ENCODE measurements around the gene OR12D2.
"Not testable (repeated sequence)": the region's sequence is repeated elsewhere in the genome, so short reads cannot be mapped to it uniquely, and the experiment has no call there.

Gene OR12D2, protein sequence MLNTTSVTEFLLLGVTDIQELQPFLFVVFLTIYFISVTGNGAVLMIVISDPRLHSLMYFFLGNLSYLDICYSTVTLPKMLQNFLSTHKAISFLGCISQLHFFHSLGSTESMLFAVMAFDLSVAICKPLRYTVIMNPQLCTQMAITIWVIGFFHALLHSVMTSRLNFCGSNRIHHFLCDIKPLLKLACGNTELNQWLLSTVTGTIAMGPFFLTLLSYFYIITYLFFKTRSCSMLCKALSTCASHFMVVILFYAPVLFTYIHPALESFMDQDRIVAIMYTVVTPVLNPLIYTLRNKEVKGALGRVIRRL

GRCh38 chr6:29395331-29395730 is at the start of gene OR12D2:
OR12D2 (plus strand) TSS chr6:29395631; CDS start chr6:29396700, 1,069 bp downstream.
- DNase-seq, result no peak

DNA sequence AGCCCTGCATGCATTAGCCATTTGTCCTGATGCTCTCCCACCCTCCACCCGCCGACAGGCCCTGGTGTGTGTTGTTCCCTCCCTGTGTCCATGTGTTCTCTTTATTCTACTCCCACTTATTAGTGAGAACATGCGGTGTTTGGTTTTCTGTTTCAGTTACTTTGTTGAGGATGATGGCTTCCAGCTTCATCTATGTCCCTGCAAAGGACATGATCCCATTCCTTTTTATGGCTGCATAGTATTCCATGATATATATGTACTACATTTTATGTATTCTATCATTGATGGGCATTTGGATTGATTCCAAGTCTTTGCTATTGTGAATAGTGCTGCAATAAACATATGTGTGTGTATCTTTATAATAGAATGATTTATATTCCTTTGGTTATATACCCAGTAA is 46.1 kb upstream of the OR12D2 start:
- not testable (repeated sequence) for DNase-seq

- DNase-seq, result no peak
Observed at GRCh38 chr6:29354980-29355379, 40.5 kb upstream of the OR12D2 start.

DNA sequence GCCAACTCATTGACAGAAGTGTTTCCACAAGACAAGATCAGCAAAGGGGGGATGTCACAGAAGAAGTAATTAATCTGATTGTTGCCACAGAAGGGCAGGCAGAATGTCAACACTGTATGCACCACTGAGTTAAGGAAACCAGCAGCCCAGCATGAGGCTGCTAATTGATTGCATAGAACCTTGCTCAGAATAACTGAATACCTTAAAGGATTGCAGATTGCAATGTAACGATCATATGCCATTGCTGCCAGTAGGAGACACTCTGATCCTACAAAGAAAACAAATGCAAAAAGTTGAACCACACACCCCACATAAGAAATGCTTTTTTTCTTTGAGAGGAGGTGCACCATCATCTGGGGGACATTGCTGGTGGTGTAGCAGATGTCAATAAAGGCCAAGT is 39.8 kb upstream of the OR12D2 start:
- DNase-seq, result no peak

- DNase-seq, result no peak
Observed at GRCh38 chr6:29368765-29369164, 26.7 kb upstream of the OR12D2 start, which contains the start of gene OR5V1. OR5V1 (minus strand) TSS chr6:29368865; CDS start chr6:29356195, 12,670 bp downstream.

DNA sequence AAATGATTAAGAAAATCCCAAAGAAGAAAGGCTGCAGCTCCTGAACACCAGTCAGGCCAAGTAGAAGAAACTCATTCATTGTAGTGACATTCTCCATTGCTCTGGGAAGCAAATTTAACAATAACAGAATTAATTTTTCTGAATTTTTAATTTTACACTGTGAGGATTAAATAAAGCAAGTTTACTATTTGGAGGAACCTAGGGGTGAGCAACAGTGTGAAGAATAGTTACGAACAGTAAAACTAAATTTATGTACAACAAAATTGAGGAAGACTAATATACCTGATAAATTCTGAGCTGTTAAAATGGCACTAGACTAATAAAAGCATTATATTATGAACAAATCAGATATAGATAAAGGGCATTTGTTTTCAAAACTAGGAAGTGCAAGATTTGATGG is 20.2 kb upstream of the OR12D2 start, which contains the start of gene OR12D3:
OR12D3 (minus strand) TSS at position 101 of the 400 bp plus-strand sequence; CDS start at position 97, 4 bp downstream.
- DNase-seq, result no peak

- no peak for DNase-seq
Observed at GRCh38 chr6:29376003-29376402, 19.4 kb upstream of the OR12D2 start.

- no peak for DNase-seq
Observed at GRCh38 chr6:29388533-29388932, 6.9 kb upstream of the OR12D2 start.

DNA sequence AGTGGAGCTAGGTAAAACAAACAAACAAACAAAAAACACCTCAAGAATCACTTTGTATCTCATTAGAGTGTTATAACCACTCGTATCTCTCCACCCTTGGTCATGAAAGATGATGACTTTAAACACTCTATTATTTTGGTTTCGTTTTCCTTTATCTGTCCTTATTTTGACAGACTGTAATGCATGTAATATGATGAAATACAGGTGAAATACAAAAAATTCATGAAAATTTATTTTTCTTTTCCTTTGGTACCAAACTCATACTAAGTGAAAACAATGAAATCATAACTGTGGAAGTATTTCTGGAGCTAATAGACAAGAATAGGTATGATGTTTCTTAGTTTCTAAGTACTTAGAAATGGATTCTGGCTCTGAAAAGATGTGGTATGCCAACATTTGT is 4.1 kb downstream of the OR12D2 start:
- DNase-seq, result no peak

- DNase-seq, result no peak
Observed at GRCh38 chr6:29403801-29404200, 8.4 kb downstream of the OR12D2 start.

GRCh38 chr6:29414588-29414987 is 19.2 kb downstream of the OR12D2 start, which contains the start of gene OR12D1:
OR12D1 (plus strand) TSS chr6:29414928.
- no peak for DNase-seq

DNA sequence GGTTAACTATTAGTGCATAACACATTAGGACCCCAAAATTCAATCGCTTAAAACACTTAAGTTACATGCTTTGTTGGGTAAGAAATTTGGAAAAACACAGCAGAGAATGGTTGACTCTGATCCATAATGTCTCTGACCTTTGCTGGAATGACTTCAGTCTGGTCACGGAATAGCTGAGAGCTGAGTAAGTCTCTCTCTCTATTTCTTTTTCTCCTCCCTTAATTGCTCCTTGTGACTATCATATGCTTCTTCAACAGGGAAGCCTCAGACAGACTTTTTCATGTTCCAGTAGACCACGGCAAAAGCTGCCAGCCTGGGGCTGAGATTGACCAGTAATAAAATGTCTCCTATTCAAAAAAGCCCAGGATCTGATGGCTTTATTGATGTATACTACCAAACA is 24.1 kb downstream of the OR12D2 start:
- peak; percentile 8 for DNase-seq

DNA sequence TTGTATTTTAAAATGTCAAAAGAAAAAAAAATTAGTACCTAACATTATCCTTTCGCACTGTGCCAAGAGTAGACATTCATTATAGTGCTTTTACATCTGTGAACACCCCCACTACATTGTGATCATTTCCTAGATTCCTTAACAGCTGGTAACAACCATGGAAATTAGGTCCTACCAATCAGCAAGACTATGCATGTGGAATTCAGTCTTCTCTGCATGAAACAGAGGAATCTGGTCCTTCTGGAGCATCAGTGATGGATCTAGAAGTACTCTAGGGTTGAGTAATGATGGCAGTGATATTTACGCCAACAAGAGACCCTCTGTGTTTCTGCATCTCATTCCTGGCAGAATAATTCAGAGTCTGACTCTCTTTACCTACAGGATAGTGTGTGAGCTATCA is 28.7 kb downstream of the OR12D2 start:
- no peak for DNase-seq

- no peak for DNase-seq
Observed at GRCh38 chr6:29424575-29424974, 29.1 kb downstream of the OR12D2 start.

- DNase-seq, result no peak
Observed at GRCh38 chr6:29425075-29425474, 29.6 kb downstream of the OR12D2 start.

GRCh38 chr6:29426654-29427053 is 31.2 kb downstream of the OR12D2 start:
- no peak for DNase-seq

GRCh38 chr6:29436730-29437129 is 41.3 kb downstream of the OR12D2 start:
- not testable (repeated sequence) for DNase-seq

DNA sequence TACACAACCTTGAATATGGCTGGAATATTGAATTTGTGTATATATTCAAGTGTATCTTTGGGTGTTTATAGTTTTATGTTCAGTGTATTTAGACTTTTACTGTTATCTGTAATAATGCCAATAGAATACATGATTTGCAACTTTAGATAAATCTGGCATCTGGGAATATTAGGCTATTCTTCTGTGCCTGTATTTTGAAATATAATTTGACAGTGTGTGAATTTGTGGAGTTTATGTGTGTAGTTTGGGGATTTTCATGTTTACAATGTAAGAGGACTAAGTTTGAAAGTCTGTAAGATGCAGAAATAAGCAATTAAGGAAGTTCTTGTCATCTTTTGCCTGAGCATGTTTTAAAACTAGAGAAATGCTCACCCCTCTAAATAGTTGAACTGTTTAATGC is 43.6 kb downstream of the OR12D2 start, which contains the start of gene OR10C1:
OR10C1 (plus strand) TSS at position 301 of the 400 bp plus-strand sequence. CDS start 710 bp downstream, outside the sequence.
- DNase-seq, result no peak

- DNase-seq, result no peak
Observed at GRCh38 chr6:29442719-29443118, 47.3 kb downstream of the OR12D2 start.

DNA sequence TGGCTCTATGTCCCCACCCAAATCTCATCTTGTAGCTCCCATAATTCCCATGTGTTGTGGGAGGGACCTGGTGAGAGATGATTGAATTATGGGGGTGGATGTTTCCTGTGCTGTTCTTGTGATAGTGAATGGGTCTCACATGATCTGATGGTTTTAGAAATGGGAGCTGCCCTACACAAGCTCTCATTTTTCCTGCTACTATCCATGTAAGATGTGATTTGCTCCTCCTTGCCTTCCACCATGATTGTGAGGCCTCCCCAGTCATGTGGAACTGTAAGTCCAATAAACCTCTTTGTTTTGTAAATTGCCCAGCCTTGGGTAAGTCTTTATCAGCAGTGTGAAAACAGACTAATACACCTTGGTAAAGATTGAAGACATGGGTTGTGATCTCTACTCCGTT is 48.6 kb downstream of the OR12D2 start:
- not testable (repeated sequence) for DNase-seq

Data from NCI-H226 (cell line).